HG02884 (cell line): ENCODE measurements around the gene RYK.
"Not testable (repeated sequence)": the region's sequence is repeated elsewhere in the genome, so short reads cannot be mapped to it uniquely, and the experiment has no call there.

Source experiments
- ATAC-seq: cut with Tn5 transposase; IDR thresholded peaks from one replicate; pipeline ENCODE4 v1.9.1; 2021; ENCODE audit warnings: mild to moderate bottlenecking, moderate library complexity; ENCODE audit not compliant: unreplicated experiment

RYK gene

GRCh38 chr3:134224796-134225156, 25.9 kb downstream of the RYK start:
- ATAC-seq = not testable (repeated sequence)

GRCh38 chr3:134222835-134223234, 27.8 kb downstream of the RYK start:
- no peak for ATAC-seq

- no peak for ATAC-seq
Measured at GRCh38 chr3:134216851-134217250, 33.8 kb downstream of the RYK start.

- no peak for ATAC-seq
Measured at GRCh38 chr3:134216191-134216764, 34.4 kb downstream of the RYK start.

GRCh38 chr3:134214239-134214638, 36.4 kb downstream of the RYK start:
- no peak for ATAC-seq

GRCh38 chr3:134212967-134213665, 37.5 kb downstream of the RYK start:
- peak; percentile 64 for ATAC-seq

GRCh38 chr3:134211797-134212196, 38.9 kb downstream of the RYK start:
- ATAC-seq = peak; percentile 67

- no peak for ATAC-seq
Measured at GRCh38 chr3:134205451-134205850, 45.2 kb downstream of the RYK start.

- ATAC-seq = no peak
Measured at GRCh38 chr3:134201201-134202130, 49.2 kb downstream of the RYK start.

GRCh38 chr3:134199880-134200279, 50.8 kb downstream of the RYK start:
- not testable (repeated sequence) for ATAC-seq

GRCh38 chr3:134199240-134199639, 51.4 kb downstream of the RYK start:
- ATAC-seq = no peak

GRCh38 chr3:134198414-134198813, 52.2 kb downstream of the RYK start:
- ATAC-seq = no peak

GRCh38 chr3:134197681-134198261, 52.9 kb downstream of the RYK start:
- peak; percentile 81 for ATAC-seq

GRCh38 chr3:134194247-134194646, 56.4 kb downstream of the RYK start:
- no peak for ATAC-seq

- ATAC-seq = no peak
Measured at GRCh38 chr3:134190250-134190649, 60.4 kb downstream of the RYK start.

- no peak for ATAC-seq
Measured at GRCh38 chr3:134189849-134190248, 60.8 kb downstream of the RYK start.

GRCh38 chr3:134186391-134186790, 64.3 kb downstream of the RYK start:
- no peak for ATAC-seq

- no peak for ATAC-seq
Measured at GRCh38 chr3:134180761-134181160, 69.9 kb downstream of the RYK start.

GRCh38 chr3:134179508-134179907, 71.2 kb downstream of the RYK start:
- no peak for ATAC-seq

GRCh38 chr3:134163096-134163495, 87.6 kb downstream of the RYK start:
- ATAC-seq = no peak

- no peak for ATAC-seq
Measured at GRCh38 chr3:134161898-134162615, 88.6 kb downstream of the RYK start.
